HepG2 (cell line): Measurements from ENCODE around the gene NUSAP1. TPM values are rescaled to one million over a fixed set of nuclear protein-coding genes. Genes with fewer than 3 reads are reported as not detected.

ENCODE experiments used
- ATF7 ChIP-seq, 2 experiments: fragments of 450-650 bp in 1 of 2; sonication (generic) in 1 of 2; formaldehyde crosslinking in 1 of 2; IDR thresholded peaks; 2 replicates each; pipeline versions ENCODE4 v1.4.0 to v1.6.1; 2016 to 2020; ENCODE audit warnings: antibody characterized with exemption in 1 of 2, mild to moderate bottlenecking in 1 of 2, missing genetic modification reagents in 1 of 2
- CHD4 ChIP-seq: fragments of 200-600 bp; sonication (generic); IDR thresholded peaks from 2 replicates; pipeline ENCODE4 v1.7.0; 2017; ENCODE audit warnings: mild to moderate bottlenecking, low read length, borderline replicate concordance
- FOXO1 ChIP-seq: sonication (generic); formaldehyde crosslinking; IDR thresholded peaks from 2 replicates; pipeline ENCODE4 v1.4.0; 2020; ENCODE audit warnings: missing genetic modification reagents
- HDAC6 ChIP-seq: fragments of 200-600 bp; sonication (generic); IDR thresholded peaks from 2 replicates; pipeline ENCODE4 v1.7.0; 2017; ENCODE audit warnings: mild to moderate bottlenecking, antibody characterized with exemption, low read length, low read depth
- HMG20B ChIP-seq: conservative IDR thresholded peaks from 2 replicates; pipeline ENCODE4 v1.6.1; 2016; ENCODE audit warnings: missing genetic modification reagents, missing compliant biosample characterization
- KMT2A ChIP-seq: sonication (generic); formaldehyde crosslinking; IDR thresholded peaks from 2 replicates; pipeline ENCODE4 v1.4.0; 2020; ENCODE audit warnings: missing genetic modification reagents
- KMT2B ChIP-seq: IDR thresholded peaks from 2 replicates; pipeline ENCODE4 v1.6.1; 2016; ENCODE audit warnings: missing genetic modification reagents, missing compliant biosample characterization
- MIER2 ChIP-seq: IDR thresholded peaks from 2 replicates; pipeline ENCODE4 v1.6.1; 2016; ENCODE audit warnings: missing biosample characterization, missing genetic modification reagents
- MTF2 ChIP-seq: sonication (generic); formaldehyde crosslinking; IDR thresholded peaks from 2 replicates; pipeline ENCODE4 v1.5.0; 2020; ENCODE audit warnings: missing genetic modification reagents, borderline replicate concordance
- RNF2 ChIP-seq: fragments of 450-650 bp; conservative IDR thresholded peaks from 2 replicates; pipeline ENCODE4 v1.6.1; 2016; ENCODE audit warnings: low read depth
- SIN3B ChIP-seq: fragments of 150-350 bp; IDR thresholded peaks from 2 replicates; pipeline ENCODE4 v1.6.1; 2014; ENCODE audit warnings: low read length
- SMAD3 ChIP-seq: sonication (generic); formaldehyde crosslinking; IDR thresholded peaks from 2 replicates; pipeline ENCODE4 v1.4.0; 2020; ENCODE audit warnings: missing genetic modification reagents
- TBP ChIP-seq: sonication (generic); formaldehyde crosslinking; IDR thresholded peaks from 2 replicates; pipeline ENCODE4 v1.5.0; 2020; ENCODE audit warnings: missing genetic modification reagents
- ZMYM4 ChIP-seq: sonication (generic); formaldehyde crosslinking; IDR thresholded peaks from 2 replicates; pipeline ENCODE4 v1.8.1; 2023; ENCODE audit warnings: mild to moderate bottlenecking, missing genetic modification reagents
- ZNF17 ChIP-seq: sonication (generic); formaldehyde crosslinking; IDR thresholded peaks from 2 replicates; pipeline ENCODE4 v1.5.0; 2020; ENCODE audit warnings: mild to moderate bottlenecking, missing genetic modification reagents
- ZNF605 ChIP-seq: sonication (generic); formaldehyde crosslinking; IDR thresholded peaks from 2 replicates; pipeline ENCODE4 v1.8.0; 2022; ENCODE audit warnings: mild to moderate bottlenecking, missing genetic modification reagents
- ZNF773 ChIP-seq: sonication (generic); formaldehyde crosslinking; IDR thresholded peaks from 2 replicates; pipeline ENCODE4 v1.4.0; 2020; ENCODE audit warnings: missing genetic modification reagents, borderline replicate concordance
- ZNF777 ChIP-seq: sonication (generic); formaldehyde crosslinking; IDR thresholded peaks from 2 replicates; pipeline ENCODE4 v1.4.0; 2020; ENCODE audit warnings: missing genetic modification reagents
- ZNF850 ChIP-seq: sonication (generic); formaldehyde crosslinking; conservative IDR thresholded peaks from 2 replicates; pipeline ENCODE4 v1.9.0; 2021; ENCODE audit warnings: mild to moderate bottlenecking, missing genetic modification reagents
- polyA plus RNA-seq, 8 experiments: library from polyadenylated mRNA; depleted of rRNA in 3 of 8; stranded (reverse) in 7 of 8; unstranded in 1 of 8; fragments of >200 nt; fragmentation: Illumina TruSeq in 4 of 8; extraction: Trizol in 4 of 8; gene quantifications; 2 replicates each; pipeline versions ENCODE4 v1.2.1 to v1.2.3, GENCODE V29; 2011 to 2016; ENCODE audit warnings: low read depth in 4 of 8, missing spikeins in 1 of 8, mixed read lengths in 1 of 8; ENCODE audit not compliant: insufficient read depth in 1 of 8
- total RNA-seq, 5 experiments: library from RNA; depleted of rRNA; stranded (reverse); fragments of >200 nt; fragmentation: Illumina TruSeq; extraction: Trizol; gene quantifications; 2 replicates each; pipeline ENCODE4 v1.2.3, GENCODE V29; 2016; ENCODE audit warnings: low read depth in 1 of 5
- TF ChIP-seq, protein P1 (sequence below): IDR thresholded peaks from 2 replicates; pipeline ENCODE4 v1.6.1; 2012; ENCODE audit warnings: low read length, improper control_type of control experiment
- TF ChIP-seq, protein P2 (sequence below): sonication (generic); formaldehyde crosslinking; IDR thresholded peaks from 2 replicates; pipeline ENCODE4 v1.4.0; 2020; ENCODE audit warnings: missing genetic modification reagents
- TF ChIP-seq, protein P3 (sequence below): sonication (generic); formaldehyde crosslinking; IDR thresholded peaks from 2 replicates; pipeline ENCODE4 v1.4.0; 2020; ENCODE audit warnings: low read depth, mild to moderate bottlenecking, missing genetic modification reagents
- TF ChIP-seq, protein P4 (sequence below): sonication (generic); formaldehyde crosslinking; IDR thresholded peaks from 2 replicates; pipeline ENCODE4 v1.4.0; 2020; ENCODE audit warnings: missing genetic modification reagents

Gene NUSAP1
- total and polyA plus RNA-seq, 2 of the 13 experiments (the other 11 are each of a cell fraction or from before 2014, with no cell fraction given) = 59.5 to 106 TPM

DNA sequence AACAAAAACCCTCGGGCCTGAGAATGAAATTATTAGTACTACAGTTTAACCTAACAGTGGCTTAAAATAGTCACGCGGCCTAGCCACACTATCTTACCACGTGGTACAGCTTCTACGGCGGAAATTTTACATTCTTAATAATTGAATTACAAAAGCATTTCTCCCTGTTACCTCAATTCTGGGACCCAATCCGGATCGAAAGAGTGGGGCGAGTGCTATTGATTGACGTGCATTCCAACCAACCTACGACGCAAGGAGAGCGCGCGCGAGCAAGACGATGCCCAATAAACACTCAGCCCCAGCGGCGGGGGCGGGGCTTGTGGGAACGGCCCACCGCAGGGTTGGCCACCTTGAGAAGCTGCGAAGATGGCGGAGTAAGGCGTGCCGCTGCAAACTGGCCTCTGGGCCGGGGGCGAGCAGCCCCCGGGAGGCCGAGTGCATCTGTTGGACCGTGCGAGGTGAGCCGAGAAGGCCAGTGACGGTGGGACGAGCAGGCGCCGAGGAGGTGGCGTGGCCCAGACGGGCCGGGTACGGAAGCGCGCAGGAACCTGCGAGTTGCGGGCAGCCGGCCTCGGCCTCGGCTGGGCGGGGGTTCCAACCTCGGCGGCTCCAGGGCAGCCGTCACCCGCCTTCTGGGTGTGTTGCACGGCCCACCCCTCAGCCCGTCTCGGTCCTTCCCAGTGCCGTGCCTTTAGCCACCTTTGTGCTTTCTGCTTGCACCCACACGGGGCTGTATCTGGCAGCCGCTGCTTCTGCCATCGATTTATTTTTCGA lies 48.8 kb upstream of the NUSAP1 start (continued):
- TF ChIP-seq, protein P1, sequence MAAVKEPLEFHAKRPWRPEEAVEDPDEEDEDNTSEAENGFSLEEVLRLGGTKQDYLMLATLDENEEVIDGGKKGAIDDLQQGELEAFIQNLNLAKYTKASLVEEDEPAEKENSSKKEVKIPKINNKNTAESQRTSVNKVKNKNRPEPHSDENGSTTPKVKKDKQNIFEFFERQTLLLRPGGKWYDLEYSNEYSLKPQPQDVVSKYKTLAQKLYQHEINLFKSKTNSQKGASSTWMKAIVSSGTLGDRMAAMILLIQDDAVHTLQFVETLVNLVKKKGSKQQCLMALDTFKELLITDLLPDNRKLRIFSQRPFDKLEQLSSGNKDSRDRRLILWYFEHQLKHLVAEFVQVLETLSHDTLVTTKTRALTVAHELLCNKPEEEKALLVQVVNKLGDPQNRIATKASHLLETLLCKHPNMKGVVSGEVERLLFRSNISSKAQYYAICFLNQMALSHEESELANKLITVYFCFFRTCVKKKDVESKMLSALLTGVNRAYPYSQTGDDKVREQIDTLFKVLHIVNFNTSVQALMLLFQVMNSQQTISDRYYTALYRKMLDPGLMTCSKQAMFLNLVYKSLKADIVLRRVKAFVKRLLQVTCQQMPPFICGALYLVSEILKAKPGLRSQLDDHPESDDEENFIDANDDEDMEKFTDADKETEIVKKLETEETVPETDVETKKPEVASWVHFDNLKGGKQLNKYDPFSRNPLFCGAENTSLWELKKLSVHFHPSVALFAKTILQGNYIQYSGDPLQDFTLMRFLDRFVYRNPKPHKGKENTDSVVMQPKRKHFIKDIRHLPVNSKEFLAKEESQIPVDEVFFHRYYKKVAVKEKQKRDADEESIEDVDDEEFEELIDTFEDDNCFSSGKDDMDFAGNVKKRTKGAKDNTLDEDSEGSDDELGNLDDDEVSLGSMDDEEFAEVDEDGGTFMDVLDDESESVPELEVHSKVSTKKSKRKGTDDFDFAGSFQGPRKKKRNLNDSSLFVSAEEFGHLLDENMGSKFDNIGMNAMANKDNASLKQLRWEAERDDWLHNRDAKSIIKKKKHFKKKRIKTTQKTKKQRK = no peak
- TF ChIP-seq TBP (CRISPR knock-in tag) (no peak), MTF2 (CRISPR knock-in tag) (no peak), ATF7 (IDR thresholded peaks at IDR 0.05) (no peak), ATF7 (CRISPR knock-in tag; IDR thresholded peaks at IDR 0.05) (no peak), ZNF773 (CRISPR knock-in tag) (0 out of 2 replicates have a peak, but pooled peaks have one; percentile 52), ZNF17 (CRISPR knock-in tag) (no peak), KMT2A (CRISPR knock-in tag) (peak; percentile 86; the same call in 1 of the 2 replicates), ZNF850 (CRISPR knock-in tag) (no peak), HMG20B (CRISPR knock-in tag) (no peak), ZNF605 (CRISPR knock-in tag) (no peak; the same call in 1 of the 2 replicates), MIER2 (CRISPR knock-in tag) (no peak), ZNF777 (no peak; the same call in 1 of the 2 replicates), RNF2 (peak; percentile 35; the same call in 1 of the 2 replicates), SIN3B (0 out of 2 replicates have a peak, but pooled peaks have one; percentile 51), ZMYM4 (CRISPR knock-in tag) (peak; percentile 66; the same call in 1 of the 2 replicates), FOXO1 (CRISPR knock-in tag) (no peak), HDAC6 (no peak), SMAD3 (CRISPR knock-in tag) (no peak; the same call in none of the 2 replicates), CHD4 (no peak), KMT2B (peak; percentile 85)
- TF ChIP-seq, protein P2, sequence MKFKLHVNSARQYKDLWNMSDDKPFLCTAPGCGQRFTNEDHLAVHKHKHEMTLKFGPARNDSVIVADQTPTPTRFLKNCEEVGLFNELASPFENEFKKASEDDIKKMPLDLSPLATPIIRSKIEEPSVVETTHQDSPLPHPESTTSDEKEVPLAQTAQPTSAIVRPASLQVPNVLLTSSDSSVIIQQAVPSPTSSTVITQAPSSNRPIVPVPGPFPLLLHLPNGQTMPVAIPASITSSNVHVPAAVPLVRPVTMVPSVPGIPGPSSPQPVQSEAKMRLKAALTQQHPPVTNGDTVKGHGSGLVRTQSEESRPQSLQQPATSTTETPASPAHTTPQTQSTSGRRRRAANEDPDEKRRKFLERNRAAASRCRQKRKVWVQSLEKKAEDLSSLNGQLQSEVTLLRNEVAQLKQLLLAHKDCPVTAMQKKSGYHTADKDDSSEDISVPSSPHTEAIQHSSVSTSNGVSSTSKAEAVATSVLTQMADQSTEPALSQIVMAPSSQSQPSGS = 0 out of 2 replicates have a peak, but pooled peaks have one; percentile 20
- TF ChIP-seq, protein P3, sequence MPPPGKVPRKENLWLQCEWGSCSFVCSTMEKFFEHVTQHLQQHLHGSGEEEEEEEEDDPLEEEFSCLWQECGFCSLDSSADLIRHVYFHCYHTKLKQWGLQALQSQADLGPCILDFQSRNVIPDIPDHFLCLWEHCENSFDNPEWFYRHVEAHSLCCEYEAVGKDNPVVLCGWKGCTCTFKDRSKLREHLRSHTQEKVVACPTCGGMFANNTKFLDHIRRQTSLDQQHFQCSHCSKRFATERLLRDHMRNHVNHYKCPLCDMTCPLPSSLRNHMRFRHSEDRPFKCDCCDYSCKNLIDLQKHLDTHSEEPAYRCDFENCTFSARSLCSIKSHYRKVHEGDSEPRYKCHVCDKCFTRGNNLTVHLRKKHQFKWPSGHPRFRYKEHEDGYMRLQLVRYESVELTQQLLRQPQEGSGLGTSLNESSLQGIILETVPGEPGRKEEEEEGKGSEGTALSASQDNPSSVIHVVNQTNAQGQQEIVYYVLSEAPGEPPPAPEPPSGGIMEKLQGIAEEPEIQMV = no peak
- TF ChIP-seq, protein P4, sequence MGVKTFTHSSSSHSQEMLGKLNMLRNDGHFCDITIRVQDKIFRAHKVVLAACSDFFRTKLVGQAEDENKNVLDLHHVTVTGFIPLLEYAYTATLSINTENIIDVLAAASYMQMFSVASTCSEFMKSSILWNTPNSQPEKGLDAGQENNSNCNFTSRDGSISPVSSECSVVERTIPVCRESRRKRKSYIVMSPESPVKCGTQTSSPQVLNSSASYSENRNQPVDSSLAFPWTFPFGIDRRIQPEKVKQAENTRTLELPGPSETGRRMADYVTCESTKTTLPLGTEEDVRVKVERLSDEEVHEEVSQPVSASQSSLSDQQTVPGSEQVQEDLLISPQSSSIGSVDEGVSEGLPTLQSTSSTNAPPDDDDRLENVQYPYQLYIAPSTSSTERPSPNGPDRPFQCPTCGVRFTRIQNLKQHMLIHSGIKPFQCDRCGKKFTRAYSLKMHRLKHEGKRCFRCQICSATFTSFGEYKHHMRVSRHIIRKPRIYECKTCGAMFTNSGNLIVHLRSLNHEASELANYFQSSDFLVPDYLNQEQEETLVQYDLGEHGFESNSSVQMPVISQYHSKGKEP (CRISPR knock-in tag) = 0 out of 2 replicates have a peak, but pooled peaks have one; percentile 21
